Psoas muscle (tissue), 8 donors: ENCODE results near the gene UFL1. TPM values are rescaled to one million over a fixed set of nuclear protein-coding genes. Genes with fewer than 3 reads are reported as not detected.

Source experiments
- ATAC-seq, 4 donors: fragments of 200-7000 bp; cut with Tn5 transposase; one replicate each; pipeline ENCODE4 v1.9.1; 2020; ENCODE audit warnings: moderate library complexity in 3 of 4, mild to moderate bottlenecking in 2 of 4
- DNase-seq, 2 donors: peaks; one replicate each; pipeline ENCODE4 v3.0.0-alpha.2; 2020
- H3K27ac ChIP-seq: fragments of 200-600 bp; one replicate; pipeline ENCODE4 v1.8.0; 2022
- H3K27me3 ChIP-seq, 3 donors: fragments of 200-600 bp in 1 of 3; one replicate each; pipeline versions ENCODE4 v1.6.1 to v1.8.0; 2013 to 2022; ENCODE audit warnings: low read length in 2 of 3, mild to moderate bottlenecking in 2 of 3, moderate library complexity in 1 of 3; ENCODE audit not compliant: insufficient read depth in 3 of 3
- H3K36me3 ChIP-seq, 2 donors: fragments of 200-600 bp in 1 of 2; one replicate each; pipeline versions ENCODE4 v1.6.1 to v1.8.0; 2013 to 2022; ENCODE audit warnings: low read depth in 1 of 2, mild to moderate bottlenecking in 1 of 2, moderate library complexity in 1 of 2; ENCODE audit not compliant: insufficient read depth in 1 of 2
- H3K4me1 ChIP-seq: fragments of 200-600 bp; one replicate; pipeline ENCODE4 v1.8.0; 2022
- H3K4me3 ChIP-seq: fragments of 200-600 bp; one replicate; pipeline ENCODE4 v1.8.0; 2022; ENCODE audit warnings: mild to moderate bottlenecking
- H3K9me3 ChIP-seq: fragments of 200-600 bp; one replicate; pipeline ENCODE4 v1.8.0; 2022
- WGBS, 3 donors: extraction: QIAGEN DNeasy Blood & Tissue Kit; methylation state at CpG; one replicate each; pipeline versions ENCODE4 v1.1.6 to v1.1.7; 2013; 5-methylcytosine and 5-hydroxymethylcytosine counted together
- intact Hi-C, 2 donors: fragments of 100-400 bp; cut with DNase I; formaldehyde crosslinking; loops; one replicate each; pipeline versions ENCODE4 v1.11.0 to v1.14.2; 2022
- polyA plus RNA-seq, 3 donors: library from polyadenylated mRNA; stranded (reverse); fragments of 200-250 nt; gene quantifications; one replicate each; pipeline ENCODE4 v1.2.3, GENCODE V29; 2013
- total RNA-seq, 4 donors: library from RNA; stranded (reverse); fragmentation: NEBNext Ultra II Directional in 2 of 4; extraction: Animal tissue kit (Norgen Biotek cat#: 25700) in 2 of 4; gene quantifications; one replicate each; pipeline versions ENCODE4 v1.2.1 to v1.2.4, GENCODE V29; 2021 to 2023
- TF ChIP-seq, protein P1 (sequence below): fragments of 200-600 bp; IDR thresholded peaks from one replicate; pipeline ENCODE4 v1.8.0; 2022; ENCODE audit warnings: antibody characterized with exemption
- donor health status: healthy with polysubstance abuse.
- donor health status: DM: no; HTN: no; CAD: no; lungs with moderate emphysema.
- donor health status: Bipolar disorder and iron deficiency.
- donor health status: healthy.
- donor health status: DM: yes; HTN: yes; CAD: no.
- donor health status: DM: no; HTN: no; CAD: no.
- donor health status: DM: no; HTN: no; CAD: no.
- donor health status: DM: yes; HTN: yes; CAD: no.

UFL1 gene
- total and polyA plus RNA-seq, 7 donors: 7.9 to 26.7 (median 24.7) TPM

DNA sequence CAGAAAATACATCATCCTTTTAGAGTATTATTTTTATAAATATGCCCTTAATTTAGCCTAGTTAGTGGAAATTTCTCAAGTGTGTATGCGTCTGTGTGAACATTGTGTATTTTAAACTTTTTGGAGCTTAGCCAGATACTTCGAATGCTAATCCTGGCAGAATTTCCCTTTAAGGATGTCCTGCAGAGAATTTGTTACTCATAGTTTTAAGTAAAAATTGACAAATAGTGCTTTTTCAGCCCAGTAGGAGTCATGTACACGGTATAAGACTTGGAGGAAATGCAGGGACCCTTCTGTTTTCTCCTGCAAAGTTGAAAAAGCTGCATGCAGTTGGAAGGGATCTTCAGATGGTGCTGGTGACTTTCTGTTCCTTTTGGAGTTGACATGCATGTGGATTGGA is 41.3 kb downstream of the UFL1 start, which contains the start of gene FHL5:
FHL5 (plus strand) TSS at position 243 of the 400 bp plus-strand sequence. CDS start 40,486 bp downstream, outside the sequence.
- TF ChIP-seq, protein P1, sequence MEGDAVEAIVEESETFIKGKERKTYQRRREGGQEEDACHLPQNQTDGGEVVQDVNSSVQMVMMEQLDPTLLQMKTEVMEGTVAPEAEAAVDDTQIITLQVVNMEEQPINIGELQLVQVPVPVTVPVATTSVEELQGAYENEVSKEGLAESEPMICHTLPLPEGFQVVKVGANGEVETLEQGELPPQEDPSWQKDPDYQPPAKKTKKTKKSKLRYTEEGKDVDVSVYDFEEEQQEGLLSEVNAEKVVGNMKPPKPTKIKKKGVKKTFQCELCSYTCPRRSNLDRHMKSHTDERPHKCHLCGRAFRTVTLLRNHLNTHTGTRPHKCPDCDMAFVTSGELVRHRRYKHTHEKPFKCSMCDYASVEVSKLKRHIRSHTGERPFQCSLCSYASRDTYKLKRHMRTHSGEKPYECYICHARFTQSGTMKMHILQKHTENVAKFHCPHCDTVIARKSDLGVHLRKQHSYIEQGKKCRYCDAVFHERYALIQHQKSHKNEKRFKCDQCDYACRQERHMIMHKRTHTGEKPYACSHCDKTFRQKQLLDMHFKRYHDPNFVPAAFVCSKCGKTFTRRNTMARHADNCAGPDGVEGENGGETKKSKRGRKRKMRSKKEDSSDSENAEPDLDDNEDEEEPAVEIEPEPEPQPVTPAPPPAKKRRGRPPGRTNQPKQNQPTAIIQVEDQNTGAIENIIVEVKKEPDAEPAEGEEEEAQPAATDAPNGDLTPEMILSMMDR: no peak
- WGBS, 3 donors: 15 to 25% (median 23%) methylated on average over 3 of the region's 3 CpGs
- no peak for ATAC-seq

GRCh38 chr6:96563853-96564252 is 42.2 kb downstream of the UFL1 start:
- H3K4me1 ChIP-seq: no peaks in the 10 kb centered on the region
- H3K27me3 ChIP-seq: no peaks in the 10 kb centered on the region
- H3K4me3 ChIP-seq: peak overlapping the region; percentile 33
- H3K36me3 ChIP-seq: no peaks in the 10 kb centered on the region
- no peak overlapping the region for H3K27ac ChIP-seq
- intact Hi-C loops: no loop called here
- TF ChIP-seq, protein P1: no peak
- DNase-seq (no peak), ATAC-seq (no peak)
- no peaks in the 10 kb centered on the region for H3K9me3 ChIP-seq

More for the DNA sequence above, 41.3 kb downstream of the UFL1 start, which contains the start of gene FHL5:
- Histone ChIP-seq H3K27ac (no peak within 1 kb of the TSS), H3K4me1 (no peaks in the 10 kb centered on the region), H3K27me3 (no peaks in the 10 kb centered on the region), H3K4me3 (peak within 1 kb of the TSS; percentile 33), H3K36me3 (no peaks in the 10 kb centered on the region), H3K9me3 (no peaks in the 10 kb centered on the region)
- intact Hi-C loops: no loop called here
- DNase-seq: no peak

- intact Hi-C loops: no loop called here
- H3K27me3 ChIP-seq: peaks cover 0 to 2% (median 0%) of the 10 kb centered on the region in 3 donors
These were observed 48.4 kb downstream of the UFL1 start for GRCh38 chr6:96570053-96570452.

DNA sequence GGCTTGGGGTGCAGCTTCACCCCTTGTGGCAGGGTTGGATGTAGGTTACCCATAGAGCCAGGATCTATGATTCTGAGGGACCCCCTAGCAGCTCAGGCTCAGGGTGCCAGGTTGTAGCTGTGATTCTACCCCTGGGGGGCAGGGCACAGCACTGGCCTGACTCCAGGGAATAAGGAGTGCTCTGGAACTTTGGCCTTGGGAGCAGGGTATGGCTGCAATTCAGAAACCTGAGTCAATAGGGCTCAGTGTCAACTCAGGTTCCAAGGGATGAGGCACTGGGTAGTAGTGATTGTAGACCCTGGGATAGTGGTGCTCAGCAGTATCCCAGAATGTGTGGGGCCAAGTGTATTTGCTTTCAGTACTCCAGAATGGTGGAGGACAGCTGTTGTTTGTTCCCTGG is 49.9 kb downstream of the UFL1 start:
- intact Hi-C loops: no loop called here
- no peak overlapping the region for H3K4me3 ChIP-seq
- no peak for ATAC-seq
- TF ChIP-seq, protein P1: no peak
- H3K4me1 ChIP-seq: no peaks in the 10 kb centered on the region
- H3K27me3 ChIP-seq: peaks cover 0 to 2% (median 0%) of the 10 kb centered on the region in 3 donors
- H3K27ac ChIP-seq: no peak overlapping the region
- peaks cover 13% of the 10 kb centered on the region for H3K9me3 ChIP-seq
- no peak for DNase-seq
- no peaks in the 10 kb centered on the region for H3K36me3 ChIP-seq

More at GRCh38 chr6:96570053-96570452, 48.4 kb downstream of the UFL1 start:
- TF ChIP-seq, protein P1: no peak
- Histone ChIP-seq H3K4me1 (no peaks in the 10 kb centered on the region), H3K27ac (no peak overlapping the region), H3K9me3 (peaks cover 13% of the 10 kb centered on the region), H3K4me3 (no peak overlapping the region), H3K36me3 (no peaks in the 10 kb centered on the region)
- DNase-seq (no peak), ATAC-seq (no peak)
- 67 to 75% (median 70%) methylated on average over 2 of the region's 2 CpGs for WGBS, 3 donors

GRCh38 chr6:96575359-96575758 is 53.8 kb downstream of the UFL1 start:
- H3K4me1 ChIP-seq: no peaks in the 10 kb centered on the region
- H3K27ac ChIP-seq: no peak overlapping the region
- H3K27me3 ChIP-seq: peaks cover 0 to 2% (median 0%) of the 10 kb centered on the region in 3 donors
- H3K36me3 ChIP-seq: no peaks in the 10 kb centered on the region
- TF ChIP-seq, protein P1: no peak
- no peak overlapping the region for H3K4me3 ChIP-seq
- peaks cover 6% of the 10 kb centered on the region for H3K9me3 ChIP-seq
- ATAC-seq (no peak), DNase-seq (no peak)
- intact Hi-C loops: no loop called here
- WGBS, 3 donors: 75 to 78% (median 77%) methylated on average over 3 of the region's 3 CpGs
